Activated CD4-positive, alpha-beta T cell treated with anti-CD3 and anti-CD28 coated beads for 1 hour (primary cell): Measurements from ENCODE around the gene GFM2.
"Not testable (repeated sequence)": the region's sequence is repeated elsewhere in the genome, so short reads cannot be mapped to it uniquely, and the experiment has no call there.

Source experiments
- DNase-seq: peaks from one replicate; pipeline ENCODE4 v3.0.0-alpha.2; 2020

GFM2 gene

GRCh38 chr5:74766849-74767578, at the start of gene GFM2, which contains the start of gene NSA2:
Gene GFM2 (minus strand): TSS chr5:74767117. CDS start chr5:74763742, 3,375 bp downstream.
Gene NSA2 (plus strand): TSS chr5:74767249. CDS start chr5:74767361, 112 bp downstream.
- DNase-seq, result peak; percentile 88

- no peak for DNase-seq
Observed at GRCh38 chr5:74810915-74811314, 44.0 kb upstream of the GFM2 start.

GRCh38 chr5:74801941-74802340, 35.0 kb upstream of the GFM2 start:
- DNase-seq, result no peak

- no peak for DNase-seq
Observed at GRCh38 chr5:74801197-74801596, 34.3 kb upstream of the GFM2 start.

GRCh38 chr5:74798977-74799911, 32.3 kb upstream of the GFM2 start:
- no peak for DNase-seq

- DNase-seq, result not testable (repeated sequence)
Observed at GRCh38 chr5:74791669-74792068, 24.8 kb upstream of the GFM2 start.

GRCh38 chr5:74787424-74787823, 20.5 kb upstream of the GFM2 start:
- no peak for DNase-seq

GRCh38 chr5:74786851-74787250, 19.9 kb upstream of the GFM2 start:
- DNase-seq, result no peak

- no peak for DNase-seq
Observed at GRCh38 chr5:74778609-74779008, 11.7 kb upstream of the GFM2 start.

- no peak for DNase-seq
Observed at GRCh38 chr5:74772359-74772758, 5.4 kb upstream of the GFM2 start.

- DNase-seq, result no peak
Observed at GRCh38 chr5:74767579-74767913, 629 bp upstream of the GFM2 start.

- no peak for DNase-seq
Observed at GRCh38 chr5:74766418-74766848, 484 bp downstream of the GFM2 start.

- DNase-seq, result no peak
Observed at GRCh38 chr5:74765929-74766328, 988 bp downstream of the GFM2 start.

GRCh38 chr5:74765201-74765600, 1.7 kb downstream of the GFM2 start:
- no peak for DNase-seq

GRCh38 chr5:74763504-74763903, 3.4 kb downstream of the GFM2 start:
- DNase-seq, result no peak

- DNase-seq, result no peak
Observed at GRCh38 chr5:74762599-74762998, 4.3 kb downstream of the GFM2 start.

GRCh38 chr5:74761241-74761640, 5.7 kb downstream of the GFM2 start:
- no peak for DNase-seq

- not testable (repeated sequence) for DNase-seq
Observed at GRCh38 chr5:74748742-74749141, 18.2 kb downstream of the GFM2 start.

- no peak for DNase-seq
Observed at GRCh38 chr5:74738406-74738805, 28.5 kb downstream of the GFM2 start.

GRCh38 chr5:74736759-74737158, 30.2 kb downstream of the GFM2 start:
- no peak for DNase-seq

GRCh38 chr5:74725331-74725730, 41.6 kb downstream of the GFM2 start:
- no peak for DNase-seq

GRCh38 chr5:74722271-74722670, 44.6 kb downstream of the GFM2 start:
- no peak for DNase-seq

GRCh38 chr5:74717596-74717995, 49.3 kb downstream of the GFM2 start:
- no peak for DNase-seq

GRCh38 chr5:74693191-74693590, 73.7 kb downstream of the GFM2 start:
- DNase-seq, result no peak
